ENCODE results near the gene ANKS1A.

The ANKS1A gene

DNA sequence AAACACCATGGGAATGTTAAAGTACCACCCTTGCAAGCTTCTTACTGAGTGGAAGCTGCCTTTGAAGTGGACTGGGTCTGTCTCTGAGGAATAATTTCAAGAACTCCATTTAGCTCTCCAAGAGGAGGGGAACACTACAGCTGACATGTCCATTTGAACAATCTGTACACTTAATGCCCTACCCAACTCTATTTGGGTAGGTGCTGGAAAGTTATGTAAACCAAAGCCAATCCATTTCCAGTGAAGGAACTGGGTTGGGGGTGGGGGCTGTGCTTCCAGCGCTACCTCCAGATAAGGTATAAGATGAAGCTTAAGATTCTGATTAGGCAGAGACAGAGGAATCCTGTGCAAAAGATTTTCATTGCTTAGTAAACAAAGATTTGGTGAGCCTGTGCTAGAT, 130.1 kb downstream of the ANKS1A start:
- DNase-seq (ENCODE audit: low read depth in 3 of 3, low spot score in 1 of 3) = no peak

DNA sequence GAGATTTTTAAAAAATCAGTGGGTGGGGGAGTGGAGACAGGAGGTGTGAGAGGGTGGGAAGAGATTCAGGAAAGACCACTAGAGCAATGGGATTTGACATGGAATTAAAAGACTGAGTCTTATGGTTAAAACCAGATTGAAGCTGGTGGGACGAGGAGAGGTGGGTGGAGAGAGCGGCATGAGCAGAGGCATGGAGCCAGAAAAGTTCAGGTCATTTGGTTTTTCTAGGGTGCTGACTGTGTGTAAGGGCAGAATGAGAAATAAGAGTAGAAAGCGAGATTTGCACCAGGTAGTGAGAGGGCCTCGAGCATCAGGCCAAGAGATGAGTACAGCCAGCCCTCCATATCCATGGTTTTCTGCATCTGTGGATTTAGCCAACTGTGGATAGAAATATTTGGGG, 130.8 kb downstream of the ANKS1A start:
- DNase-seq (ENCODE audit: low read depth in 3 of 3, low spot score in 1 of 3) = no peak

DNA sequence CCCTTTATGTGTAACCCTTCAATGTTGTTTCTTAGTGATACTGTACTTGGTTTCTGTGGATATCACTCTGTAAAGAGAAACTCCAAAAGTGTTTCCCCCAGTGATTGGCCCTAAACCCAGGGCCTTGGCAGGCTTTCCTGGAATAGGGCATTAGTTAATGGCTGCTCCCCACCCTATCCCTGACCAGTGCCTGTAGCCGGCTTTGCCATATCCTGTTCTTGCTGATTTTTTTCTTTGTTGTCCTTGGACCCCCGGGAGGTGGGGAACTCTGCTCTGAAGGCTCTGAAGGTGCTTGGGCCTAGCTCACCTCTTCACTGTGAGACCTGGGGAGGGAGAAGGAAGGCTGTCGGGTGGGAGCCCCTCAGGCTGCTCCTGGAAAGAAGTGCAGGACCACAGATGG, 131.9 kb downstream of the ANKS1A start:
- DNase-seq (ENCODE audit: low read depth in 3 of 3, low spot score in 1 of 3) = no peak

DNA sequence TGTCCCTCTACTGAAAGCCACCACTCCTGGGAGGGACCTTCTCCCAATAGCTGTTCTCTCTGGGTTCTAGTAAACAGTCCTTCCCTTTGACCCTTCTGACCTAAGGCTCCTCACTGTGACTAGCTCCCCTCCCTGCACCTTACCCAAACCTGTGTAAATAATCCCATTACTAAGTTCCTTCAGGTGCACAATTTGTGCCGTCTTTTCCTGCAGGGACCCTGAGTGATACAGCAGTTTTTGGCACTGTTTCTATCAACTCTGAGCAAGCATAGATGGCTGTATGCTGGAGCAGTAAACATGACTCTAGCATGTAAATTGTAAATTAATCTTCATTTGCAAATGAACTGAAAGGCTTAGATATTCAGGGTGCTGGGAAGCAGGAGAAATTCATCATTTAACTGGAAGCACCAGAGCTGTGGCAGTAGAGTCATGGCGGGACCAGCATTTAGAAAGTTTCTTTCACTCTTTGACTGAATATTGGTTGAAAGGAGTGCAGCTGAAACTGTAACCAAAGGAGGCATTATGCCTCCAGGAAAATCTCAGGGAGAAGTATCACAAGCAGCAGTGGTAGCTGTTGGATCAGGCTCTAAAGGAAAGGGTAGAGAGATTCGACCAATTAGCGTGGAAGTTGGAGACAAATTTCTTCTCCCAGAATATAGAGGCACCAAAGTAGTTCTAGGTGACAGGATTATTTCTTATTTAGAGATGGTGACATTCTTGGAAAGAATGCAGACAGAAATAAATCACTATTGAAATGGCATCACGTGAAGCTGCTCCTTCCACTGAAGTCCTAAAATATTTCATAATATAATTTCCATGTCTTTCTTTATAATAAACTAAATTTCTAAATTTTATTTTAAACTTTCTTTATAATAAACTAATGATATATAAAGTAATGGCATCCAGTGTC, 134.3 kb downstream of the ANKS1A start:
- DNase-seq (ENCODE audit: low read depth in 3 of 3, low spot score in 1 of 3) = no peak

DNA sequence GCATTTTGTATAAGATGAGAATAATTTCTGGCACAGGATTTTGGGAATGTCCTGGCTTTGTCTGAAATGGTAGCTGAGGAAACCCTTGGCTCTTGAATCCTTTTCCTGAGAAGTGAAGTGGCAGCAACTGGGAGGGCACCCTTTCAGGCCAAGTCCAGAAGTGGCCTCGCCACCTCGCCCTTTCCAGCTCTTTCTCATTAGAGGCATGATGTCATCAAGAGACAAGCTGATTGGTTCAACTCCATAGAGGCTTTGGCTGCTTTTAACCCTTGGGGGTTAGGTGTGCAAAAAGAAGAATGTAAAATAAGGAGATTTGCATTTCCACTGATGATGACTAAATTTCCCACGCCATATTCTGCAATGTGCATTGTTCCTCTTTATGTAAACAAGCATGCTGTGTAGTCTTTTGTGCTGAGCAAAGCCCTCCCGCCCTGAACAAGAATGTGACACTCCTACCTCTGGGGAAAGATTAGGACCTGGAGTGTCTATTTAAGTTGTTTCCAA, 135.5 kb downstream of the ANKS1A start:
- DNase-seq (ENCODE audit: low read depth in 3 of 3, low spot score in 1 of 3) = no peak

DNA sequence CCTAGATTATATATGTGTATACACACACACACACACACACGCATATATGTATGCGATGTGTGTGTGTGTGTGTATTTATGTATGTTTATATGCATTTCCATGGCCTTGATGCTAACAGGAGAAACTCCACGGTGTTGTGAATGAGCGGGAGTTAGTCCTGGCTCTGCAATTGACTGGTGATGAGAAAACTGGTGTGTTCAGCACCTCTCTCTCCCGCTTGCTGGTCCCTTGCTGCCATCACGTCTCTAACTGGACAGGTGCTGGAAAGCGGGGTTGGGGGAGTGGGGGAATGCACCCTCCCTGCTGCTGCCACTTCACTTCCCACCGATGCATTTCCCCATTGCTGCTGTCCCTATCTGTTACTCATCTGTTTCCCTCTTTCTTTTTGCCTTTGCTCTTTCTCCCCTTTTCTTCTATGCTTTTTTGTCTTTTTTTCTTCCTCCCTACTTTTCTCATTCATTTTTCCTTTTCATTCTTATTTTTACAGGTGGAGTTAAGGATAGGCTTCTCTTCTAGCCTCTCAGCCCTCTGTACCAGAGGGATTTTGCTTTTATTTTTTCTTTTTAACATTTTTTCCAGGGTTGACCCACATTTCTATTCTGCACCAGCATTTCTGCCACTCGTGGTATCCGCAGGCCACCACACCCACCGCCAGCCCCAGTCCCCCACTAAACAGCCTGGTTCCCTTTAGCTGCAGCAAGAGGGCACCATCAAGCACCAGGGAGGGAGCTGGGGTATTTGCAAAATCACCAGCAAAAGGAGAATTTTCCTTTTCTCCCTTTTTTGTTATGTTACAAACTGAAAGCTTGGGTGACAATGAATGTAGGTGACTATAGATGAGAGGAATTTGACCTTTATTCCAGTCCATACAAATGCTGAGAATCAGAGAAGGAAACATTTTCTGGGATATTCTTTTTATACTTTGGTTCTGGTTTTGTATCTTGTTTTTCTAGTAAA, 136.5 kb downstream of the ANKS1A start:
- no peak for DNase-seq (ENCODE audit: low read depth in 3 of 3, low spot score in 1 of 3)

DNA sequence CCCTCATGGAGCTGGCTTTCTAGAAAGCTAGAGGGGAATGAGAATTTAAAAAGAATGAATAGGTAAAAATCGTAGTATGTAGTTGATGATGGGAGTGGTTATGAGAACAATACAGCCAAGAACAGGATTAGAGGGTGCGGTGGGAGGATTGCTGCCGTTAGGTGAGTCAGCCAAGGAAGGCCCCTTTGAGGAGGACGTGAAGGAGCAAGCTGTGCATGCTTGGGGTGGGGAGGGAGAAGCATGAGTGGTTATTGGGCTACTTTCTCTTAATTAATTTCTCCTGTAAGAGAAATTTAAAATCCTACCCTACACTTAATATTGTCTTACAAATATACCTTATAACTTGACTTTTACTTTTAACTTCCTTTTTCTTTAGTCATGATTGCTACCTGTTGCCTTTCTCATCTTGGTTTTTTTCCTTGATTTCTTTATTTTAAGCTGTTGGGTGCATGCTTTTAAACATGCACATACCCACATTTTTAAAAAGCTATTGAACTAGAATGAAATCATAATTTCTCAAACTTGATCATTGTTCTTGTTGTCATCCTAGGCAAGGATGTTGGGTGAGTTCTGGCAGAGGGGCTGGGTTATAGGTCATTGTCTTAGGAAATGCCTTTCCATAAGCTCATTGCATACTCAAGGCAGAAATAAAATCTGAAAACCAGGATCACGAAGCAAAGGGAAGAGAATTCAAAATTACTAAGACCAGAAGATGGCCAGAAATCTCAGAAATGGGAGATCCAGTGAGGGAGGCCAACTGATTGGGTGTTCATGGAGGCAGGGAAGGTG, 137.6 kb downstream of the ANKS1A start:
- no peak for DNase-seq (ENCODE audit: low read depth in 3 of 3, low spot score in 1 of 3)

DNA sequence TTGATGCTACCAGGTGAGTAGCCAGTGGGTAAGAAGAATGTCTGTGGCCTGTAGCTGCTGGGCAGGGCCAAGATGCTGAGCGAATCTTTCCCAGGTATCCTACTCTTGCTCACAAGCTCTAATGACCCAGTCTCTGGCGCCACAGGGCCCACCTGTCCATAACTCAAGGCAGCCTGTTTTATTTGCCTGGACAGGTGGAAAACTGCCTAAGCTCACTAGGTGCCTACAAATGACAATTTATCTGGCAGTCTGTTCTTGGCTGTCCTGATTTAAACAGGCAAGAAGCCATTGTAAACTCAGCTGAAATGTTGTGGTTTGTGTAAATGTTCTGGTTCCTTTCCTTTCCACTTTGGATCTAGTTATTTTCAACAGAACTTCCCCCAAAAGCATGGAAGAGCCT, 138.8 kb downstream of the ANKS1A start:
- DNase-seq (ENCODE audit: low read depth in 3 of 3, low spot score in 1 of 3) = no peak

DNA sequence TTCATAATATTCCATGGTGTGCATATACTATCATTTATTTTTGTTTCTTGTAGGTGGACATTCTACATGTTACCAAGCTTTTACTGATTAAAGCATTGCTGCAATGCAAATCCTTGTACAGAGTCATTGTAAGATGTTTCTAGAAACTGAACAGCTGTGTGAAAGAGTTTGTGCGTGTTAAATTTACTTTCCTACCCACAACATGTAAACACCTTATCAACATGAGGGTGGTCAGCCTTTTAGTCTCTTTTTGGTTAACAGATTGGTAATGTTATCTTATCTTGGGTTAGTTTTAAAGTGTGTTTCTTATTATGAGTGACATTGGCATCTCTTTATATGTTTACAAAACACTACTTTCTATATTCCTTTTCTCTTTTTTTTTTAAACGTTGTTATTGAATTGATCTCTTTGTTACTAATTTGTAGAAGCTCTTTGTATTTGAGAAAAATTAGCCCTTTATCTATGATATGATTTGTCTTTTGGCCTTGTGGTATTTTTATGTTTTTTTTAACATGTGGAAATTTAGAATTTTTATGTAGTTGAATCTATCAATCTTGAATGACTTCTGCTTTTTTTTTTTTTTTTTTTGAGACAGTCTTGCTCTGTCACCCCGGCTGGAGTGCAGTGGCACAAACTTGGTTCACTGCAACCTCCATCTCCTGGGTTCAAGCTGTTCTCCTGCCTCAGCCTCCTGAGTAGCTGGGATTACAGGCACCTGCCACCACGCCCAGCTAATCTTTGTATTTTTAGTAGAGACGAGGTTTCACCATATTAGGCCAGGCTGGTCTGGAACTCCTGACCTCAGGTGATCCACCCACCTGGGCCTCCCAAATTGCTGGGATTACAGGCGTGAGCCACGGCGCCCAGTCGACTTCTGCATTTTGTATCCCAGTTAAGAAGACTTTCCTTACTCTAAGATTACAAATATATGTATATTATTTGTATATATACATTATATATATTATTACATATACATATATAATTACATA, 140.0 kb downstream of the ANKS1A start:
- DNase-seq (ENCODE audit: low read depth in 3 of 3, low spot score in 1 of 3) = no peak

DNA sequence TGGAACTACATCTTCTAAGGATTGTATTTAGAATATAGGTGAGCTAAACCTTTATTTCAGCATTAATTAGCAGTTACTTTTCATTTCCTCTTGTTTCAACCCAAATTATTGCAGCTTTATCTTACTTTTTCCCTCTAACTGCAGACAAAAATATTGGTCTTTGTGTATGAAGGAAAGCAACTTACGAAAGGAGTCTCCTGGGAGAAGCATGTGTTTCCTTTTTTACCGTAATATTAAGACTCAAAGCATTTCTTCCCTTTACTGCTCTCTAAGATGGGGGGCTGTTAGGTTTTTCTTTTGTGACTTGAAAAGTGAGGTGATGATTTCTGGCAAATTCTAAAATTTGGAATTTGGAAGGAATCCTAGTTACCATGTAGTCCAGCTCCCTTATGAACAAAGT, 141.0 kb downstream of the ANKS1A start:
- no peak for DNase-seq (ENCODE audit: low read depth in 3 of 3, low spot score in 1 of 3)

DNA sequence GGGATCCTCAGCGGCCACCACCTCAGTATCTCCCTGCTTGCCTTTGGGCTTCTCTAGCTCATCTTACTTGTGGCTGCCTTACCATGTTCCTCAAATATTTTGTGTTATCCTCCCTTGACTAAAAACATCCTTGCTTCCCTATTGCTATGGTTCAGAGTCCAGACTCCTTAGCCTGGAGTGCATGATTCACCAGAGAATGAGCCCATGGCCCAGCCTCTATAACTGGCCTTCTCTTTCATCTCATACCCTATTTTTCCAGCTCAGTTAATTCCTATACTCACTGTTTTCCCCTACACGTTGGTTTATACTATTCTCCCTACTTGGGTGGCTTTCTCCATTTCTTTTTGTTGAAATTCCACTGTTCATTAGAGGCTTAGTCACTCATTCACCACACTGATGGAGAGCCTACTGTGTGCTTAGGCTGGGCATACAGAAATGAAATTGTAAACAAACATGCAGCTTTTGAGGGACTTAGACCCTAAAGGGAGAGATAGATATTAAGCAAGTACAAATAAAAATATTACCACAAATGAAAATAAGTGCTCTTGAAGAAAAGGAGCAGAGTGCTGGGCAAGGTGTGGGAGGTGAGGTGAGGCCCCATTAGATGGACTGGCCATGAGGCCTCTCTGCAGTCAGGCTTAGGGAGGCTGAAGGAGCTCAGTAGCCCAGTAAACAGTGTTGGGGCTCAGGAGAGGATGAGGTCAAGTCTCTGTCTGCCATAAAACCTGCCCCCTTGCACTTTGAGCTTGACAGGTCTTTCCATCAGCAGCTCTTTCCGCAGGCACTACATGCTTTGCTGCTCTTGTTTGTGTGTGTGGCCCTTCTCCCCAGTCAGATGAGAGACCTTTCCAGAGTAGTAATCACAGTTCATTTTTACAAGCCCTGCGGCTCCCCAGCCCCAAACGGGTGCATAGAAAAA, 142.8 kb downstream of the ANKS1A start:
- no peak for DNase-seq (ENCODE audit: low read depth in 3 of 3, low spot score in 1 of 3)

DNA sequence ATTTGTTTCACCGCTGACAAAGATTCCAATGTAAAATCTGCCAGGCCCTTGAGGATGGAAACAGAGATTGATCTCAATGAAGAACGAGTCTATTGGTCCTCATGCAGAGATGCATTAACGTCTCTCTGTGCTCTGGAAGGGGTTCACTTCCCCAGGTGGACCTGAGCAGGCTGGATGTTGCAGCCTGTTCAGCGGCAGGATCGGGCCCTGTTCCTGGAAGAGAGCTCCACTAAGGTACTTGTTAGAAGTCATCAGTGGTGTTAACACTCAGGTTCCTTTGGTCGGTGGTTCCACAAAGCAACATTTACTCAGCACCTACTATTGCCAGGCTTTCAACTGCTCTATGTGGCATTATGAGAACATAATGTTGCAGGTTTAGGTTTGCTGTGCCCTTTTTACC, 144.6 kb downstream of the ANKS1A start:
- no peak for DNase-seq (ENCODE audit: low read depth in 3 of 3, low spot score in 1 of 3)

DNA sequence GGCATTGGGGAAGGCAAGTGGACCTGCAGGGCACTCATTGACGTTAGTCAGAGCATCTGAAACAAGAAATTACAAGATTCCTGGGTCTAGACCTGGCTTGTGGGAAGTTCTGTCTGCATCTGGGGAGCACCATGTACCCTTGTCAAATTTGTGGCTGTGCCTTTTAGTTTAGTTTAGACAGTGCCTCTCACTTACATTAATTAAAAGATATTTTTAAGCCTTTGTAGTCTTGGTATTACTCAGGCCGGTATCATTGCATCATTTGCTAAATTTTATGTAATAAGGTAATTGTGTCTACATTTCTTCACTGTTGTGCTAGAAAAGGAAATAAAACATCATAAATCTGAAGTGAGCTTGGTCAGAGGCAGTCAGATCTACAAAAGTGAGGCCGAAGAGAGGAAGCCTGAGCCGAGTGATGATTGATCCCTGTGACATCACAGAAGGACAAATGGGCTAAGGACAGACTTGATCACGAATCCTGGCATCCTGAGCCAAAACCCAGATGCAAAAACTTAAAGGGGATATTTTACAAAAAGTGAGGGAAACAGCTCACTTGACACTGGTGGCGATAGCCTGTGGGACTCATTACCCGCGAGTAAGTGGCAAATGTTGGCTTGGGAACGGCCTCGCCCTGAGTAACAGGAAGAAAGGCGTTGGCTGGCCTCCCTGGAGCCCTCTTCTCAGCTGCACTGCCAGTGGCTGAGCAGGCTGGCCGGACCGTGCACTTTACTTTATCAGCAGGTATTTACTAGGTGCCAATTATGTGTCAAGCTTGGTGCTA, 145.5 kb downstream of the ANKS1A start:
- no peak for DNase-seq (ENCODE audit: low read depth in 3 of 3, low spot score in 1 of 3)

DNA sequence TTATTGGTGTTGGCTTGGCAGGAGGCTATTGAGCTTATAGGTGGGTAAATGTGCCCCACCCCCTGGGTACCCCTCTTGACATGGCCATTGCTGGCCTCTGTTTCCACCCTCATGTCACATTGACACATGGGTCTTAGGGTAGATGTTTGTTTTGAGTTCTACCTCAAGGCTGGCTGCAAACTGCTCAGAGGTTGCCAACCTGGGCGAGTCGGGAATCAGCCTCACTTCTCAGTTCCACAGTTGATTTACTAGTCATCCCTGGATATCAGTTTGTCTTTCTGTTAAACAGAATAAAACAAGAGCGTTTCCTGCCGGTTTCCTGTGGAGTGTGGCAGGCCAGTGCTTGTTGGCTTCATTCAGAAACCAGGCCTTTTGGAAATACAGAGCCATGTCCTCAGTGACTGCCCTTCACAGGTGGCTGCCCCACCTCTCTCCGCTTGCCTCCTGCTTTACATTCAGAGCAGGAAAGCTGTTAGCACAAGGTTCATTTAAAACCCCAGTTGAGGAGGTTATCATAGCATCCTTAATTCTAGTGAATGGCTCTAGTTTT, 146.5 kb downstream of the ANKS1A start:
- no peak for DNase-seq (ENCODE audit: low read depth in 3 of 3, low spot score in 1 of 3)

DNA sequence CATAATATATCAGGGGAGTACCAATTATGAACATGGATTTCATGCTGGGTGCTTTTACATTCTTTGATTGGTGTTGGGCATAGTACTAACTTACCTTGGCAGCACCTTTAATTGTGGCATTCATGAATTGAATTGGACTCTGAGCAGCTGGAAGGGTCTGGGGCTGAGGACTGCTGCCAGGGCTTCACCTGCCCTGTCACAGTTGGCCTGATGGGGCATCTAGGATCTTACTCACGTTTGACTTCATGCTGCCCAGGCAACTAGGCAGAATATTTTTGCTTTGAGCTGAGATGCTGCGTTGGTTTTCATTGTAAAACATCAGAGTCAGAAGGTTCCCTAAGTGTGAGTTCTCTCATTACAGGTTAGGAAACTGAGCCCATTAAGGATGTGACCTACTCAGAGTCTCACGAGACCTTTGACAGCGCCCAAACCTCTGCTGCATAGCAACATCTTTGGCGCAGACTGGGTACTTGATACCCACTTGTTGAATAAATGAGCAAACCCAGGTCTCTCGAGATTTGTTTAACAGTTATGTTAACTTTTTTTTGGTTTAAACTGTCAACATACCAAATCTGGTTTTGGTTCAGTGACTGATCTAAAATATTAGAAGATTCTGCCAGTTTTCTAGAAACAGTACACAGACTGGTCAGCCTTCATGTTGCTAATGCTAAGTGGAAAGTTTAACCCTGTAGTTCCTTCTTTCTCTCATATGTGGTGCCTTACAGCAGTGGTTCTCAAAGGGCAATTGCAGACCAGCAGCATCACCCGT, 147.2 kb downstream of the ANKS1A start:
- no peak for DNase-seq (ENCODE audit: low read depth in 3 of 3, low spot score in 1 of 3)

DNA sequence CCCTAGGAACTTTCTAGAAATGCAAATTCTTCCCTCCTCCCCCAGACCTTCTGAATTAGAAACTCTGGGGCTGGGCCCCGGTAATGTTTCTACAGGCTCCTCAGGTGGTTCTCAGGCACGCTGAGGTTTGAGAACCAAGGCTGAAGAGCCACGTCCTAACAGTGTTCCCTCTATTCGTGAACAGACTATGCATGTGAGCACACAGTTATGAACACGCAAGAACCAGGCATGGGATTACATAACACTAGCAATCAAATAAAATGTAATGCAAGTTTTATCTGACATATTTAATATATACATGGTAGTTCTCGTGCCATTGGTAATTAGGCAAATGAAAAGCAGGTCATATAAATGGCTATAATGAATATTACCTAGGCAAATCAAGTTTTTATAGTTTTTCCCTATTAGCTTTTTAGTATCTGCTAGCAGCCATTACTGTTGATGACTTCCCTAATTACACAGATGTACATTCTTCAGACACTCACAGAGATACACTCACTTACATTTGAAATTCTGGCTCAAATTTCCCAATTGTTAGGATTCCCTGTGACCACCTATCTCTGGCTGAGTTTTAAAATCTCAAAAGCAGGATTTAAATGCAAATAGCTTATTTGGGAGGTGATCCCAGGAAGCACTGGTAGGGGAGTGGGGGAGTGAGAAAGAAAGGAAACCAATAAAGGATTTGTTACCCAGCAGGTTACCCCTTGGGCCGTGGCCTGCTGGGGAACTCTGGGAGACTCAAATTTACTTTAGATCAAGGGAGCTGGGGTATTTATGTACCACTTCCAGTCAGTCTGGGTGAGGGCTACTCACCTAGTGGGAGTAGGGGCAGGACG, 148.0 kb downstream of the ANKS1A start:
- no peak for DNase-seq (ENCODE audit: low read depth in 3 of 3, low spot score in 1 of 3)

Measured in stimulated activated CD4-positive, alpha-beta T cell treated with anti-CD3 and anti-CD28 coated beads, TNF-alpha, amount 100 ng/mL, for 1 hour (primary cell).